GM12865 (cell line): ENCODE data around the gene ABTB2.

ENCODE experiments used
- DNase-seq: peaks from one replicate; pipeline ENCODE4 v3.0.0; 2010; ENCODE audit warnings: low read depth
- H3K4me3 ChIP-seq: 2 replicates; pipeline ENCODE4 v1.5.1; 2011; ENCODE audit warnings: mild to moderate bottlenecking, low read depth, low read length, control low read depth
- TF ChIP-seq, protein P1 (sequence below): IDR thresholded peaks from 2 replicates; pipeline ENCODE4 v1.5.1; 2011; ENCODE audit warnings: low read length, control low read depth, low read depth, inconsistent platforms; ENCODE audit not compliant: insufficient read depth; ENCODE audit errors: missing control alignments

The ABTB2 gene

DNA sequence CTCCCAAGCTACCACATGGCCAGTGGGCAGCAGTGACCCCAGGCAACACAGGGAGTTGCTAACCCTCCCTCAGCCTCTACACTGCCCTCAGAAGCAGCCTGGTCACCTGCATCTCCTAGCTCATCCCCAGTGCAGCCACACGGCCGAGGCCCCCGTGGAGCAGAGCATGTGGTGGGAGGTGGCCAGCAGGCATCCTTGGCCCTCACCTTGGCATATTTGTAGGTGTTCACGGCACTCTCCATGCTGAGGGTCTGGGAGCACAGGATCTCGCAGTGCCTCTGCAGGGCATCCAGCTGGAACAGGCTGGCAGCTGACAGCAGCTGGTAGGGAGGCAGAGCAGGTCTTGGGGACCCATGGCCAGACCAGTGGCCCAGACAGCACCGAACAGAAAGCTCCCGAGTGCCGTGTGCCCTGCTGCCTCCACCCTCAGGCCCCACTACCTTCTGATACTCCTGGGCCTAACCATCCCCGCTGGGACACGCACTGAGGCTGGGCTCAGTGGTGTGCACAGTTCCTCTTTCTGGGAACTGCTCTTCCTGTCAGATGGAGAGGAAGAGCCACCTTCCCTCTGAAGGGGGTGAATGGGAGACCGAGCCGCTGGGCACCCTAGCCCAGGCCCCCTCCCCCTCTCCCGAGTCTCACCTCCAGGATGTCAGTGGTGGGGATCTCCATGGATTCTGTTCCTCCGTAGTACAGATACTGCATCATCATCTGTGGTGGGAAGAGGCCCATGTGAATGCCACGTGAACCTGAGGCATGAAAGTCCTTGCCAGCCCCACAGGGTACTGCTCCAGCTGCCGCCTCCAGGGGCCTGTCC, 203.5 kb downstream of the ABTB2 start:
- TF ChIP-seq, protein P1, sequence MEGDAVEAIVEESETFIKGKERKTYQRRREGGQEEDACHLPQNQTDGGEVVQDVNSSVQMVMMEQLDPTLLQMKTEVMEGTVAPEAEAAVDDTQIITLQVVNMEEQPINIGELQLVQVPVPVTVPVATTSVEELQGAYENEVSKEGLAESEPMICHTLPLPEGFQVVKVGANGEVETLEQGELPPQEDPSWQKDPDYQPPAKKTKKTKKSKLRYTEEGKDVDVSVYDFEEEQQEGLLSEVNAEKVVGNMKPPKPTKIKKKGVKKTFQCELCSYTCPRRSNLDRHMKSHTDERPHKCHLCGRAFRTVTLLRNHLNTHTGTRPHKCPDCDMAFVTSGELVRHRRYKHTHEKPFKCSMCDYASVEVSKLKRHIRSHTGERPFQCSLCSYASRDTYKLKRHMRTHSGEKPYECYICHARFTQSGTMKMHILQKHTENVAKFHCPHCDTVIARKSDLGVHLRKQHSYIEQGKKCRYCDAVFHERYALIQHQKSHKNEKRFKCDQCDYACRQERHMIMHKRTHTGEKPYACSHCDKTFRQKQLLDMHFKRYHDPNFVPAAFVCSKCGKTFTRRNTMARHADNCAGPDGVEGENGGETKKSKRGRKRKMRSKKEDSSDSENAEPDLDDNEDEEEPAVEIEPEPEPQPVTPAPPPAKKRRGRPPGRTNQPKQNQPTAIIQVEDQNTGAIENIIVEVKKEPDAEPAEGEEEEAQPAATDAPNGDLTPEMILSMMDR, result no peak
- peak; percentile 59 for DNase-seq
- 0 out of 2 replicates have a peak overlapping the region, but pooled peaks have one; percentile 1 for H3K4me3 ChIP-seq

DNA sequence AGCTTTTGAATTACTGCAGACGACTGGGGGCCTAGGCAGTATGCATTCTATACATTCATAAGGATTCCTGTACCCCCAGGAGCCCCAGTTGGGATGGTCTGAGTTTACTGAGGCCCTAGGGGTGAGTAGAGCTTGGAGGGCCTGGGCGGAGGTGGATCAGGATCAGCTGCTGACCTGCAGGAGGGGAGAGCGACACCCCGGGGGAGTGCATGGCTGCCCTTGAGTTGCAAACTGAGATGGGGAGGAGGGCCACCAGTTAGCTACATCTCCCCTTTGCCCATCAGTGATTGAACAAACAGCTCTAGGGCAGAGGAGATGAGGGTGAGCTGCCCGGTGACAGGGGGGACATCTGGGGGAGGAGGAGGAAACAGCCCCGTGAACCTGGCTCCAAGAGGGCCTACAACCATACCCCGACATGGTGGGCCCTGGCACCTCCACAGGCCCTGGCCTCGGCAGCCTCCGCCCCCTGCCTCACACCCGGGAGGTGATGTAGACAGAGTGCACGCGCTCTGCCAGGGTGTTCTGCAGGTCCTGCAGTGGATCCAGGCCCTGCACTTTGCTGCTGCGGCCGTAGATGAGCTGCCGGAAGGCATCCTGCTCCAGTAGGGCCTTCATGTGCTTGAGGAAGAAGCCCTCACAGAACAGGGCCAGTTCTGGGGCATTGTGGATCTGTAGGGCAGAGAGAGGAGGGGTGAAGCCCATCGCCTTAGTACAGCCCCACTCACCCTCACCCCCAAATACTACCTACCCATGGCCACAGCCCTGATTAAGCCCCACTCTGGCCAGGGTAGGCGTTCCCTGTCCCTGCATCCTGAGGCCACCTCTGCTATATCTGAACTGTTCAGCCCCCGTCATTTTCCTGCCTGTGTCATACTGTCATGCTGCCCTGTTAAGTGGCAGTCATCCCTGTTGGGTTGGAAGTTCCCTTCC, 205.6 kb downstream of the ABTB2 start:
- H3K4me3 ChIP-seq, result no peak overlapping the region
- TF ChIP-seq, protein P1, result no peak
- no peak for DNase-seq

- no peak for DNase-seq
- TF ChIP-seq, protein P1, result no peak
- H3K4me3 ChIP-seq, result no peak overlapping the region
Observed at GRCh38 chr11:34151166-34151565, 206.6 kb downstream of the ABTB2 start.

DNA sequence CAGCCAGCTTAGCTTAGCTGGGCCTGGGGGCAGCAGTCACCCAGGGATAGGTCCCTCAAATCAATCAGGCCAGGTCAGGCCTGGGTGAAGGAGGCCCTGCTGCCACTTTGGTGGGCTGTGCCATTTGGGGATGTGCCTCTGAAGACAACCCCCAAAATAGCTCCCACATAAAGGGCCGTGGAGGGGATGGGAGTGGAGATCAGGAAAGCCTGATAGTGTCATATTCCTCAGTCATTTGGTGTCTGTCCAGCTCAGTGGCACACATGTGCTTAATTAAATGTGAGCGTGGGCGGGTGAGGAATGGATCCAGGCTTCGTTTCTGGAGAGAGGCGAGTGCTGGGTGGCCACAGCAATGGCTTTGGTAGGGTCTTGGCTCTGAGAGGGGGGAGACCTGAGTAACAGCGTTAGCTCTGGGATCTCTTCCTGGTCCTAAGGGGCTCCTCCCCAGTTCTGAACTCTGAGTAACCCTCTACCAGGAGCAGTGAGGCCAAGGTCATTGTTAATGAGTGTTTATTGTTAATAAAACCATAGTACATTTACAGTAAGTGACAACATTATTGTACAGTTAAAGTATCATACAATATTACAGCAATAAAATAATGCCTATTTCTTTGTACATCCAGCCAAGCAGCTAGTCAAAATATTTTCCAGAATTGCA, 207.2 kb downstream of the ABTB2 start:
- TF ChIP-seq, protein P1, result no peak
- no peak for DNase-seq
- no peak overlapping the region for H3K4me3 ChIP-seq

DNA sequence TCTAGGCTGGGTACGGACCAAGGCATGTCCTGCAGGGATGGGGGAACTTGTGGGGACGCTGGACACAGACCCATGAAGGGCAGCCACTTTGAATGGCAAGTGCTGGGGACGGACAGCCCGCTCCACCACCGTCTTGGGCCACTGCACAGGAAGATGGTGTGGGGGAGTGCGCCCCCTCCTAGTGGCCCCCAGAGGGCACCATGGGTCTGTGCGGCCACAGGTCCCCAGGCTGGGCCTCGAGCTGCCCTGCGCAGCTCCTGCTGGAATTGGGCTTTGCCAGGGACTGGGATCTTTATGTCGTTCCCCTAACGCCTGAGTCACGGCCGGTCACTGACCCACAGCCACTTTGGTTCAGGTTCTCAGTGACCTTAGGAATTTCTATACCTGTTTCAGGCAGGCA, 208.0 kb downstream of the ABTB2 start:
- TF ChIP-seq, protein P1, result peak; percentile 12
- H3K4me3 ChIP-seq, result no peak overlapping the region
- DNase-seq, result no peak

GRCh38 chr11:34149274-34149673, 208.5 kb downstream of the ABTB2 start:
- TF ChIP-seq, protein P1, result no peak
- no peak overlapping the region for H3K4me3 ChIP-seq
- no peak for DNase-seq
